Cardiac septum (tissue), 1 donor: ENCODE measurements around the gene SORL1. TPM values are rescaled to one million over a fixed set of nuclear protein-coding genes. Genes with fewer than 3 reads are reported as not detected.

Experiments used
- DNase-seq: peaks from one replicate; pipeline ENCODE4 v3.0.0-alpha.2; 2020; ENCODE audit warnings: low spot score
- intact Hi-C: fragments of 100-400 bp; cut with DNase I; formaldehyde crosslinking; loops from one replicate; pipeline ENCODE4 v1.14.0; 2022
- total RNA-seq: library from RNA; stranded (reverse); fragmentation: NEBNext Ultra II Directional; extraction: Animal tissue kit (Norgen Biotek cat#: 25700); gene quantifications from one replicate; pipeline ENCODE4 v1.2.1, GENCODE V29; 2021
- donor health status: DM: no; HTN: no; CAD: no.

The SORL1 gene
- total RNA-seq, 1 donor from 2014 or later: 8.0 TPM

DNA sequence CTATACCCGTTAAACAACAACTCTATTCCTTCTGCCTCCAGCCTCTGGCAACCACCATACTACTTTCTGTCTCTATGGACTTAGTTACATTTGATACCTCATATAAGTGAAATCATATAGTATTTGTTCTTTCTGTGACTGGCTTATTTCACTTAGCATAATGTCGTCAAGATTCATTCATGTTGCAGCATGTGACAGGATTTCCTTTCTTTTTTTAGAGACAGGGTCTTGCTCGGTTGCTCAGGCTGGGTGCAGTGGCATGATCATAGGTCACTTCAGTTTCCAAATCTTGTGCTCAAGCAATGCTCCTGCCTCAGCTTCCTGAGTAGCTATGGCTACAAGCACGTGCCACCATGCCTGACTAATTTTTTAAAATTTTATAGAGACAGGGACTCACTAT, 29.4 kb upstream of the SORL1 start:
- DNase-seq: no peak
- intact Hi-C loops: no loop called here

DNA sequence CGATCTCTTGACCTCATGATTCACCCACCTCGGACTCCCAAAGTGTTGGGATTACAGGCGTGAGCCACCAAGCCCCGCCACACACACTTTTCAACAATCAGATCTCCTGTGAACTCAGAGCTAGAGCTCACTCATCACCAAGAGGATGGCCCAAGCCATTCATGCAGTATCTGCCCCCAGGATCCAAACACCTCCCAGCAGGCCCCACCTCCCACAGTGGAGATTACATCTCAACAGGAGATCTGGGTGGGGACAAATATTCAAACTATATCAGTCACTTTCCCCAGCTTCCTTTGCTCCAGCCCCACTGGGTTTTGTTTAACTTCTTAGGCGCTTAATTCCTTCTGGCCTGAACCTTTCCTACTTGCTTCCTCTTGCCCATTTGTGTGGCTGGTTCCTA, 26.3 kb upstream of the SORL1 start:
- intact Hi-C loops: loop anchor here (5.0 kb wide), 1 partner anchor 34 kb away; no protein-coding TSS in a partner anchor
- no peak for DNase-seq

DNA sequence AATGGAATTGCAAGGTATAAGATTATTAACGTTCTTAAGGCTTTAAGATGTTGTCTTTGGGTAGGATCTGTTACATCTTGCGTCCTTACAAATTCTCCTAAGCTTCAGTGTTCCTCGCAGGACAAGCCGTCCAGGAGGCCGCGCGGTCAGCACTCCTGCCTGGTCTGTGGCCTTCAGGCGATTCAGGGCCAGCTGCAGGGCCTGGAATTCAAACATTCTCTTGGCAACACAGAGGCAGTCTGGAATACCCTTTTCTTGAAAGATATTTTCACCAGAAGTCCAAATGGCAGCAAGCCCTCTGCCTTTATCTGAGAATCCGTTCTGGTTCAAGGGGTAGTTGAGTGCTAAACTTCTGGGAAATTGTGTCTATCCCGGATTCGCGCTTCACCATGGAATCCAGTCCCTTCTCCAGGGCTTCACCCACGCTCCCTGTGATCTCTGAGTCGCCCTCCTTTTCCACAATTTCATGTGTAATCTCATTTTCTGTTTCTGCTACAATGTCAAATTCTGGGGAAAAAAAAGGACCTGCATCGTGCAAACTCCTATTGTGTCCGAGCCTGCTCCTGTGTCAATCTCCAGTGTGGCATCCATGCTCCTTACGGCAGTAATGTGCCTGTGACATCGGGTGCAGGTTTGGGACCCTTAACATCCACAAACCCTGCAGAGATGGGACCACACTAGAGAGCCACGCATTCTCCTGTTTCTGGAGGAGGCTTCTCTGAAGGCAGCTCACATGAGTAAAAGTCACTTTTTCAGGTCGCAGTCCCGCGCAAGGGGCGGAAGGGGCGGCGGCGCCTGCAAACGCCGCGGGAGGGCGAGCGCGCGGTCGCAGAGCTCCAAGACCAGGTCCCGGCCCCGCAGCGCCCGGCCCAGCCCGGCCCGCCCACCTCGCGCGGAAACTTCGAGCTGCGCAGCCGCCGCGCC, 25.4 kb upstream of the SORL1 start:
- intact Hi-C loops: loop anchor here (5.0 kb wide), 1 partner anchor 34 kb away; no protein-coding TSS in a partner anchor
- peak; percentile 85 for DNase-seq

DNA sequence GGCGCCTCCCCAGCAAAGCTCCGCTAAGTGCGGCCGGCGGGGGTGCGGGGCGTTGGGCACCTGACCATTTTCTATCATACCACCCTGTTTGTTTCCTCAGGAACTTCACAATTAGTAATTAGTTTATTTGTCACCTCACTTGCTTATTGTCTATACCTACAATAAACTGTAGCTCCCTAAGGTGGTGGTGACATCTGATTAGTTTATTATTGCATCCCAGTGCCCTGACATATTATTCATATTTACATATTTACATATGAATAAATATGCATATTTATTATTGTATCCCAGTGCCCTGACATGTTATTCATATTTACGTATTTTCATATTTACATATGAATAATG, 24.7 kb upstream of the SORL1 start:
- intact Hi-C loops: loop anchor here (5.0 kb wide), 1 partner anchor 35 kb away; no protein-coding TSS in a partner anchor
- no peak for DNase-seq

DNA sequence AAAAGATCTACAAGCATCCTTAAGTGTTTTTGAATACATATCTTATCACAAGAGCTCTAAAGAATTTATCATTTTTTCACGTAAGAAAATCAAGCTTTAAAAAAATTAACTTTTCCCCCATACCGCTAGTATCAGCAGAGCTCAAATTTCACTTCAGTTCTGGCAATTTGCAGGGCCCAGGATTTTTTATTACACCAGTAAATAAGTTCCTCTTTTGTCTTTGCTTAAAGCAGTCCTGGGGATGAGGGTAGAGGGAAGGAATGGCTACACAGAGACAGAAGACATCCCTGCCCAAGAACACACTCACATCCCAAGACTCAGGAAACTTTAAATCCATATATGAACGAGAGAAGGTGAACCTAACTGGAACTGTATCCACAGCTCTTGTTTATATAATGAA, 22.6 kb upstream of the SORL1 start:
- no peak for DNase-seq
- intact Hi-C loops: loop anchor here (5.0 kb wide), 1 partner anchor 37 kb away; no protein-coding TSS in a partner anchor

DNA sequence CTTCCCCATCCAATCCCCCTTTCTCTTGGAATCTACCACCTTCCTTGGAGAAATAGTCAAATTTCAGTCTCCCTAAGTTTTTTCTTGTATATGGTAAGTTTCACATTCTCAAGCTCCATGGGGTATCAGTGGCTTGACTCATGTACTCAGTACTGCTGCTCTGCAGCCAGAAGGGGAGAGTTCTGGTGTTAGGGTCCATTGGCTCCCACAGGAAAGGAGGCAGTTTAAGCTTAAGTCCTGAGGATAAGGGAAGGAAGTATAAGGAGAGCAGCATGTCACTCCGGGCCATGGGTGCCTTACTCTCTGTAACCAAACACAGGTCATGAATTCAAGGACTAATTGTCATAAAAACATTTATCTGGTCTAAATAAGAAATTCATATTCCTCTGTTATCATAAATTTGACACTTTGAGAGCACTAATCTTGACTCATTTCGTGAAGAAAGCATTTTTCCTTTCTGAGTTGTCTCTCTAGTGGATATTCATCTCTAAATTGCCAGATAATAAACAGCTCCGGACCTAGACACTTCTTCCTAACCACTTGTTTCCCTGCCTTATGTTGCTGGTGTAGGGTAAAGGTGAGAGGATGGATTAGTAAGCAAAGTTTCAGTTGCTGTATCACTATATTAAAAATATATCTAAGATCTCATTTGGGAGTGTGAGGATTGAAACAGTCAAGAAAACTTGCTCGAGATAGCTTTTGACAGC, 20.1 kb upstream of the SORL1 start:
- intact Hi-C loops: no loop called here
- DNase-seq: no peak

DNA sequence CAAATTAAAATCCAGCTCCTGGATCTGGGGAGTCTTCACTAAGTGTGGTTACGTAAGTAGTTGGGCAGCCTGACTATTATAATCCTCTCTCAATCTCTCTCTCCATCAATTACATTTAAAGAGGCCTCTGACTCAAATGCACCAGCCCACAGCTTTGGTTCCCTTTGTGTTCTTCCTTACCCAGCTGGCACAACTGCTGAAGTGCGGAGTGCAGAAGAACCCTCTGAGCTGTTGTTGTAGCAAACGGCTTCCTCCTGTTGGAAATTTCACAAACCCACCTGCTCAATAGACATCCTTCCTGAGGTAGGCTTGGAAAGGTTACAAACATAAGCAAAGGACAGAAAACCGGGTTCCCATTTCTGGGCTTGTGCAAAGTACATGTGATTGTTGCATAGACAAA, 17.0 kb upstream of the SORL1 start:
- intact Hi-C loops: no loop called here
- DNase-seq: no peak

DNA sequence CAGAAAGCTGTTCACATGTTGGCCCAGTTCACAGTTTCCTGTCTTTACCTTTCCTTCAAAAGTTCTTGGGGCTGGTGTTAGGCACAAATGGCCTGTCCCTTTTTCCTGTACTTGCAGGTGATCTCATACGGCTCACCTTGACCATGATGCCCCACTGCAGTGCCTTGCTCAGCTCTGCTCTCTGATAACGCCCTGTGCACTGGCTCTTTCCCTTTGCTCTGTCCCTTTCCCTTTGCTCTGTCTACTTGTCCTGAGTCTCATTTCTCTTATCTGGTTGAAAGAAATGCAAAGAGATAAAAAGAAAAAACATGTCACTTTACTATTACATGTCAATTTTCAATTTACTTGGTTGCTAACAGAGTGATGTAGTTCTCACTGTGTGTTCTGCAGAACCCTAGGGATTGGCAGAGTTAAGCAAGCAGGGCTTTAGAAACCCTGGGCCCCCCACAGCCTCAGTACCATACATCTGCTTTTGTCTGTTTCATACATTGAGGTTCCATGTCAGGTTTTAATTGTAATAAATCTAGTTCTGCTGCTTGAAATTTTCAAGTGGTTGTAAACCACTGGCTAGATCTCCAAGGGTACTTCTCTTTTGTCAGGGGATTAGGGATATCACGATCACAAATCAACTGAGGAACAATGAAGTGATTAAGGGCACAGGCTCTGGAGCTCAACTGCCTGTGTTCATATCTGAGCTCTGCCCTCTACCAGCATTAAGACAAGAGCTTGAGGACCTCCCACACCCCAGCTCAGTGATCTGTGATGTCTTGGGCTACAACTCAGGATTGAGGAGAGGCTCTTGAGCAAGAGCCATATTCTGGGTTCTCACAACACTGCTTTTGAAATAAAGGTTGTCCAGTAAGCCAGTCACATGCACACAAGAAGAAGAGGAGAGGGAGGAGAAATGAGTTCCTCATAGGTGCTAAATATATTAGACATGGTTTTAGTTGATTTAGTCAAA, 16.3 kb upstream of the SORL1 start:
- intact Hi-C loops: no loop called here
- DNase-seq: no peak

DNA sequence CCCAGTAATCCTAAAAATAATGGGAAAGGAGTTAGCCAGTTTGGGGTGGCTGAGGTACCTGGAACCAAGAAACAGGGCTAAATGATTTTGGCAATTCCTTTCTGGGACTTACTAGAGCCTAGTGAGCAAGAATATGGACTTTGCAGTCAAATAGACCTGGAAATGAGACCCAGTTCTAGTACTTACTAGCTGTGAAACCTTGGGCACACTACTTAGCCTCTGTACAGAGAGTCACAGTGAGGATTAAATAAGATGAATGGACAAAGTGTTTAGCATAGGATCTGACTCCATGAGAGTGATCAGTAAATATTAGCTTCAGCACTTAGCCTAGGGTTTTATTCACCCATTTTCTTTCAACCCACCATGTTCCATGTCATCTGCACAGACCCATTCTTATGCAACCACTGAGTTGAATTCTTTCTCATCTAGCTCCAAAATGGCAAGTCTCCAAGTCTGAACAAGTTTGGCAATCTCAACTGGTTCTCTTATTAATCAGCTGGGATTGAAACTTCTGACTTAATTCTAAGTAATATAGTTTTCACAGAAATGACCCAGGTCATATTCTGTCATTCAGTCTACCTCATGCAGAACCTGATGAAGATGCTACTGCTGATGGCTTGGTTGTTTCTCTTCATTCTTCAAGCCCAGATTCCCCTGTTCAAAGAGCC, 15.0 kb upstream of the SORL1 start:
- no peak for DNase-seq
- intact Hi-C loops: no loop called here

DNA sequence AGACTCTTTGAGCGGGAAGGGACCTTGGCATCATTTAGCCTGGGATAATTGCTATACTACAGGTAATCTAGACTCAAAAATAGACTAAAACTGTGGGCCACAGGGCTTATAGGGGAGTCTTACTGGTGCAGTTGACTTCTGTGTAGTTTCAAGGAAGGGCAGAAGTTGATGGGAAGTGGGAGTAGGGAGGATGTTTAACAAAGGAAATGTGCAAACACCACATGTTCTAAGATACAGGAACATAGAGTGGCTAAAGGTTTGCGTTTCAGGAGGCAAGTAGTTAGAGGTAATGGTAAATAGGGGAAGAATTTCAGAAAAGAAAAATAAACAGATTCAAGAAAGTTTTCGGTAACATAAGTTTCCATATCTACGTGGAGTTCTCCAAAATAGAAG, 14.4 kb upstream of the SORL1 start:
- DNase-seq: no peak
- intact Hi-C loops: no loop called here

DNA sequence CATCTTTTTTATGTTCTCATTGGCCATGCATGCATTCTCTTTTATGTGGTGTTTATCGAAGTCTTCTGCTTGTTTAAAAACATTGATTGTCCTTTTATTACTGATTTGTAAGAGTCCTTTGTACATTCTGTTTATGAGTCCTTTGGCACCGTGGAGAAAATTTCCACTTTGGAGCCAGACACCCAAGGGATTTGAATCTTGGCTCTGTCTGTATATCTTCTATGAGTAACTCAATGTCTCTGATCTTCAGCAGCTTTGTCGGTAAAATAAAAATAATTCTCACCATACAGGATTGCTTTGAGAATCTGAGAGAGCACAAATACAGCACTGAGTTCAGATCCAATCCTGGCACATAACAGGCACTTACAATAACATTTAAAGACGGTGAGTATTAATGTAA, 12.8 kb upstream of the SORL1 start:
- no peak for DNase-seq
- intact Hi-C loops: no loop called here

DNA sequence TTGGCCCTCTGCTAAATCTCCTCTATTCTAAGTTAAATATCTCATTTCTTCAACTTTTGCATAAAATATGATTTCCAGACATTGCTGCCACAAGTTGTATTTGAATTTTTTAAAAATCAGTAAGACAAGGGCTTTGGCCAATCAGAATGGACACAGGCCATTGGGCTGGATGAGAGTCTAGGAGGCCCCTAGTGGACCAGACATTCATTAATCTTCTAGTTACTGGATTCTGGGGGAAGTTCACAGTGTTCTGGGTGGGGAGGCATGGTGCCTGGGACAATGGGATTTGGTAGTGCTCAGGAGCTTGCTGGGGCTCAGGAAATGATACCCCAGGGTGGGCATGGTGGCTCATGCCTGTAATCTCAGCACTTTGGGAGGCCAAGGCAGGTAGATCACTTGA, 12.4 kb upstream of the SORL1 start:
- intact Hi-C loops: no loop called here
- no peak for DNase-seq

DNA sequence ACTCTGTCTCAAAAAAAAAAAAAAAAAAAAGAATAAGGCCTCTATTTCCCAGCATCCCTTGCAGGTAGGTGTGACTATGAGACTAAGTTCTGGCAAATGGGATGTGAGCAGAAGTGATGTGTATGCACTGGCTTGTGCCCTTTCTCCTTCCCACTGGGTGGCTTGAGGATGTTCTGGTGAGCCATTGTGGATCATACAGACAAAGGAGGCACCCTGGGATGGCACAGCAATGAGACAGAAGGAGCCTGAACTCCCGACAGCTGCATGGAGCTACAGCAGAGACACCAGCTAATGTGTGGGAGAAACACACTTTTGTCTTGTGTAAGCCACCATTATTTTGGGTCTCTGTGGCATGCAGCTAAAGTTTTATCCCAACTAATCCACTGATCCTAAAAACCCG, 10.6 kb upstream of the SORL1 start:
- DNase-seq: no peak
- intact Hi-C loops: no loop called here

DNA sequence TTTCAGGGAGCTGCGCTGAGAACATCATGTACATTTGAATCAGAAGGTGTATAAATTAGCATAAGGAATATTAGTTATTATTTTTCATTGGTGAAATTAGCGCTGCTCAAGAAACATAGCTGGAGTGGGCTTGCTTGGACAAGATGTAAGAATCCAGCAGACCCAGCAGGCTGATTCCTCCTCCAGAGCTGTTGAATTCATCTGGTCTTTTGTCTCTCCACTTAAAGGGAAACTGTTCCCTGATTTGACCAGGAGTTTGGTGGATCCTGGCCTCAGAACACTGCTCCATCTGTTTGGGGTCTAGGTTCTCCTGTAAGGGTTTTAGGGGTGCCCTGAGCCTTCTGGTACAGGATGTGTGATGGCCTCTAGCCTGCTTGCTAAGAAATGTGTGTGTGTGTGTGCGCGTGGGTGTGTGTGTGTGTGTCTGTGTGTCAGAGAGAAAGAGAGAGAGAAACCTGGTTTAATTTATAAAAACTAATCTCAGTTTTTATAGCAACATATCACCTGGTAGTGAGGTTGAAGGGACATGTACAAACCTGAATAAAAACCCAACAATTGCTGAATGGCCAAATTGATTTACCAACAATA, 8.3 kb upstream of the SORL1 start:
- DNase-seq: no peak
- intact Hi-C loops: no loop called here

DNA sequence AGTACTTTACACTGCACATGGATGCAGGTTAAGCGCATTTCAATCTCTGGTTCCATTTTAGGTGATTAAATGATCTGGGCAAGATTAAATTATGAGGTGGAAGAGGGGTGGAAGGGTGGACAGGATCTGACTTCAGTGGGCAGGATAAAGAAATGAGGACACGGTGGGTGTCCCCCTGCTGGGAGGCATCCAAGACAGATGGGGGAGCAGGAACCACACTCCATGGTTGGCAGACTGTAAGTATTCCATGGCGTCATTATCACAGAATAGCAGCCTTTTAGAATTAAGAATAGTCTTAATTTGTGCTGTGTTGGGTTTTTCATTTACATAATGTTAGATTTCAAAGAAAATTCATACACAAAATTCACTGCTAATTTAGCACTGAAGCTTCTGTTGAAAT, 7.6 kb upstream of the SORL1 start:
- intact Hi-C loops: no loop called here
- no peak for DNase-seq

DNA sequence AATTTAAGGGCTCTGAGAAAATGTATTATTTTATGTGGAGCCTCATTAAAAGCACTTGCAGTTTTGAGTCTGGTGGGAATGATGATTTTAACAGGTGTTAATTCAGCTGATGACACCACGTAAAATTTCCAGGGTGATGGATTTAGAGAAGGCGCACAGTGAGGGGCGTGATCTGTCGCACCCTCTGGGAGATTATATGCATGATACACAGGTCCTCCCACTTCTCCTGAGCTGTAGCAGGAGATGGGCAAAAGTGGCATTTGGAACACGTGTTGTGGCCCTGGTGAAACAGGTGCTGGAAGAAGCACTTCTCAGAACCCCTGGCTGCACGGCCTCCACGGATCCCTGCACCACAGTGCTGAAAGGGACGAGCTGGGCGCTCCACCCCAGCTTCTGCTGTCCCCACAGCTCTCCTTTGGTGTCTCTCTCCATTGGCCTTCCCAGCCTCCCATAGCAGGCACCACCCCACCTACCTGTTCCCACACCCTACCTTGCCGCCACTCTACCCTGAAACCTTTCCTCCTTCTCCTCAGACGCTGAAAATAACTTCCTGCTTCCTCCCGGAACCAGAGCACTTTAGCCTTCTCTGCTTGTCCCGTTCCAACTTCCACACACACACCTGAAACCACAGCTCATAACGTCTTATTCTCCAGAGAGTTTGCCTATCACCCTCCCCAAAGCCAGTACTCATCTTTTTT, 6.9 kb upstream of the SORL1 start:
- intact Hi-C loops: no loop called here
- DNase-seq: no peak

DNA sequence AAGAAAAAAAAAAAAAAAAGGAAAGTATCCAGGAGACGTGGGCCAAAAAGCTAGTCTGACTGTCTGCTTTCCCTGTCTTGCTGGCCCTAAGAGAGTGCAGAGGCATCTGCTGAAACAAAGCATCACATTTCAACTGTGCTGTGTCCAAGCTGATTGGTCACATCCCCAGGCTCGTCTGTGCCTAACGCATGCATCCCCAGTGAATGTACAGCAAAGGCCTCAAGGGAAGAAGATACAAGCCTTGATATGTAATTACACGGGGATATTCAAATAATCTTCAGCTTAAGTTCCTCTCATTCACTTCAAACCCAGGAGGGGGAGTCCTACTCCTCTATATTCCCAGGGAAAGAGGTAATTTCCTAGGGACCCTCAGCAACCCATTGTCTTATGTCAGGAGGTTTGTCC, 5.4 kb upstream of the SORL1 start:
- intact Hi-C loops: no loop called here
- DNase-seq: no peak

DNA sequence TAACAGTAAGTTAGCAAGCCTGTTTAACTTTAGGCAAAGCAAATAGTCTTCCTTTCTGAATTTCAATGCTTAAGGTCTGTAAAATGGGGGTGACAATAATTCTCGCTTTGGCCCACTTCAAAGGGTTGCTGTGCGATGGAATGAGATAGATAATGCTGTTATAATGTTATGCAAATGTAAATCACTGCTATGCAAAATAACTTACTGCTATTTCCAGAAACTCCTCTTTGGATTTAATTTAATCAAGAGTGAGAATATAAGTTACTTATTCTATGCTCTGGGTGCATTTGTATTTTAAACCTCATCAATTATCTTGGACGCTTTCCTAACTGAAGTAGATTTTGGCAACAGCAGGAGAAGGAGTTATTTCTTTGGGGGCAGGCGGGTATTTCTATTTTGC, 4.1 kb upstream of the SORL1 start:
- no peak for DNase-seq
- intact Hi-C loops: no loop called here
